ENCODE measurements around the gene LDB3. TPM values are rescaled to one million over a fixed set of nuclear protein-coding genes. Genes with fewer than 3 reads are reported as not detected.
"Not testable (repeated sequence)": the region's sequence is repeated elsewhere in the genome, so short reads cannot be mapped to it uniquely, and the experiment has no call there.

The LDB3 gene
- total and polyA plus RNA-seq, 4 donors, result 0.66 to 4.3 (median 2.4) TPM

- no peak for DNase-seq (ENCODE audit: low read depth in 4 of 6, low spot score in 6 of 6)
- no peak overlapping the region for H3K27ac ChIP-seq (ENCODE audit: low read depth, low read length)
Observed at GRCh38 chr10:86644152-86644793, 24.0 kb upstream of the LDB3 start.

GRCh38 chr10:86644794-86645445 is 23.4 kb upstream of the LDB3 start:
- 72% methylated on average over 5 of the region's 5 CpGs for WGBS (ENCODE audit: insufficient coverage)
- Histone ChIP-seq H3K27ac (ENCODE audit: low read depth, low read length) (no peak overlapping the region), H3K9me3 (ENCODE audit: control insufficient read depth, insufficient read depth, low read length) (no peaks in the 10 kb centered on the region), H3K4me1 (ENCODE audit: control insufficient read depth, insufficient read depth, low read length) (peaks cover 8% of the 10 kb centered on the region), H3K36me3 (ENCODE audit: control insufficient read depth, insufficient read depth, low read length) (no peaks in the 10 kb centered on the region), H3K4me3 (ENCODE audit: low read depth, low read length) (no peak overlapping the region), H3K27me3 (ENCODE audit: control insufficient read depth, insufficient read depth, low read length) (no peaks in the 10 kb centered on the region)
- DNase-seq (ENCODE audit: low read depth in 4 of 6, low spot score in 6 of 6), result no peak

More at GRCh38 chr10:86644152-86644793, 24.0 kb upstream of the LDB3 start:
- Histone ChIP-seq H3K9me3 (ENCODE audit: control insufficient read depth, insufficient read depth, low read length) (no peaks in the 10 kb centered on the region), H3K27me3 (ENCODE audit: control insufficient read depth, insufficient read depth, low read length) (no peaks in the 10 kb centered on the region), H3K4me3 (ENCODE audit: low read depth, low read length) (no peak overlapping the region), H3K36me3 (ENCODE audit: control insufficient read depth, insufficient read depth, low read length) (no peaks in the 10 kb centered on the region), H3K4me1 (ENCODE audit: control insufficient read depth, insufficient read depth, low read length) (peaks cover 8% of the 10 kb centered on the region)
- WGBS (ENCODE audit: insufficient coverage), result 62% methylated on average over 5 of the region's 5 CpGs

GRCh38 chr10:86645621-86646165 is 22.6 kb upstream of the LDB3 start:
- not testable (repeated sequence) for H3K36me3 ChIP-seq (ENCODE audit: control insufficient read depth, insufficient read depth, low read length); H3K27me3 ChIP-seq (ENCODE audit: control insufficient read depth, insufficient read depth, low read length); H3K27ac ChIP-seq (ENCODE audit: low read depth, low read length); H3K4me1 ChIP-seq (ENCODE audit: control insufficient read depth, insufficient read depth, low read length); H3K4me3 ChIP-seq (ENCODE audit: low read depth, low read length); DNase-seq (ENCODE audit: low read depth in 4 of 6, low spot score in 6 of 6); H3K9me3 ChIP-seq (ENCODE audit: control insufficient read depth, insufficient read depth, low read length)
- 100% methylated on average over 1 of the region's 5 CpGs for WGBS (ENCODE audit: insufficient coverage)

- H3K27me3 ChIP-seq (ENCODE audit: control insufficient read depth, insufficient read depth, low read length), result no peaks in the 10 kb centered on the region
- H3K27ac ChIP-seq (ENCODE audit: low read depth, low read length), result no peak overlapping the region
- peaks cover 8% of the 10 kb centered on the region for H3K4me1 ChIP-seq (ENCODE audit: control insufficient read depth, insufficient read depth, low read length)
- no peaks in the 10 kb centered on the region for H3K36me3 ChIP-seq (ENCODE audit: control insufficient read depth, insufficient read depth, low read length)
- H3K4me3 ChIP-seq (ENCODE audit: low read depth, low read length), result no peak overlapping the region
- DNase-seq (ENCODE audit: low read depth in 4 of 6, low spot score in 6 of 6), result no peak
- H3K9me3 ChIP-seq (ENCODE audit: control insufficient read depth, insufficient read depth, low read length), result no peaks in the 10 kb centered on the region
- WGBS (ENCODE audit: insufficient coverage), result 100% methylated on average over 1 of the region's 5 CpGs
Observed at GRCh38 chr10:86646532-86646931, 21.8 kb upstream of the LDB3 start.

GRCh38 chr10:86646933-86647332 is 21.4 kb upstream of the LDB3 start:
- peaks cover 8% of the 10 kb centered on the region for H3K4me1 ChIP-seq (ENCODE audit: control insufficient read depth, insufficient read depth, low read length)

GRCh38 chr10:86647773-86648703 is 20.3 kb upstream of the LDB3 start:
- Histone ChIP-seq H3K4me1 (ENCODE audit: control insufficient read depth, insufficient read depth, low read length) (peaks cover 15% of the 10 kb centered on the region), H3K27ac (ENCODE audit: low read depth, low read length) (no peak overlapping the region), H3K36me3 (ENCODE audit: control insufficient read depth, insufficient read depth, low read length) (no peaks in the 10 kb centered on the region), H3K9me3 (ENCODE audit: control insufficient read depth, insufficient read depth, low read length) (no peaks in the 10 kb centered on the region), H3K4me3 (ENCODE audit: low read depth, low read length) (no peak overlapping the region), H3K27me3 (ENCODE audit: control insufficient read depth, insufficient read depth, low read length) (no peaks in the 10 kb centered on the region)
- no peak for DNase-seq (ENCODE audit: low read depth in 4 of 6, low spot score in 6 of 6)
- 68% methylated on average over 8 of the region's 13 CpGs for WGBS (ENCODE audit: insufficient coverage)

More at GRCh38 chr10:86646933-86647332, 21.4 kb upstream of the LDB3 start:
- DNase-seq (ENCODE audit: low read depth in 4 of 6, low spot score in 6 of 6), result no peak
- 73% methylated on average over 4 of the region's 6 CpGs for WGBS (ENCODE audit: insufficient coverage)
- Histone ChIP-seq H3K27ac (ENCODE audit: low read depth, low read length) (no peak overlapping the region), H3K36me3 (ENCODE audit: control insufficient read depth, insufficient read depth, low read length) (no peaks in the 10 kb centered on the region), H3K9me3 (ENCODE audit: control insufficient read depth, insufficient read depth, low read length) (no peaks in the 10 kb centered on the region), H3K27me3 (ENCODE audit: control insufficient read depth, insufficient read depth, low read length) (no peaks in the 10 kb centered on the region), H3K4me3 (ENCODE audit: low read depth, low read length) (no peak overlapping the region)

- H3K36me3 ChIP-seq (ENCODE audit: control insufficient read depth, insufficient read depth, low read length), result no peaks in the 10 kb centered on the region
- DNase-seq (ENCODE audit: low read depth in 4 of 6, low spot score in 6 of 6), result peak in 2 of 6 donors; percentile 71 to 73
- H3K9me3 ChIP-seq (ENCODE audit: control insufficient read depth, insufficient read depth, low read length), result no peaks in the 10 kb centered on the region
- H3K27me3 ChIP-seq (ENCODE audit: control insufficient read depth, insufficient read depth, low read length), result no peaks in the 10 kb centered on the region
- peaks cover 15% of the 10 kb centered on the region for H3K4me1 ChIP-seq (ENCODE audit: control insufficient read depth, insufficient read depth, low read length)
- H3K4me3 ChIP-seq (ENCODE audit: low read depth, low read length), result no peak overlapping the region
- no peak overlapping the region for H3K27ac ChIP-seq (ENCODE audit: low read depth, low read length)
- 45% methylated on average over 6 of the region's 9 CpGs for WGBS (ENCODE audit: insufficient coverage)
Observed at GRCh38 chr10:86648704-86649427, 19.4 kb upstream of the LDB3 start.

GRCh38 chr10:86649471-86650150 is 18.7 kb upstream of the LDB3 start:
- H3K9me3 ChIP-seq (ENCODE audit: control insufficient read depth, insufficient read depth, low read length), result no peaks in the 10 kb centered on the region
- H3K27me3 ChIP-seq (ENCODE audit: control insufficient read depth, insufficient read depth, low read length), result no peaks in the 10 kb centered on the region
- no peak overlapping the region for H3K27ac ChIP-seq (ENCODE audit: low read depth, low read length)
- no peak overlapping the region for H3K4me3 ChIP-seq (ENCODE audit: low read depth, low read length)
- DNase-seq (ENCODE audit: low read depth in 4 of 6, low spot score in 6 of 6), result no peak
- 82% methylated on average over 16 of the region's 17 CpGs for WGBS (ENCODE audit: insufficient coverage)
- no peaks in the 10 kb centered on the region for H3K36me3 ChIP-seq (ENCODE audit: control insufficient read depth, insufficient read depth, low read length)
- H3K4me1 ChIP-seq (ENCODE audit: control insufficient read depth, insufficient read depth, low read length), result peaks cover 15% of the 10 kb centered on the region

Measured in spinal cord (tissue), 10 donors.